B cell (primary cell): Measurements from ENCODE around the gene AEN.

Experiments
- EZH2 ChIP-seq: IDR thresholded peaks from 2 replicates; pipeline ENCODE4 v1.6.1; 2012; ENCODE audit warnings: borderline replicate concordance, low read depth, mild to moderate bottlenecking, moderate library complexity, low read length; ENCODE audit not compliant: insufficient read depth, poor library complexity, severe bottlenecking
- TF ChIP-seq, protein P1 (sequence below): fragments of 200-600 bp; IDR thresholded peaks from one replicate; pipeline ENCODE4 v1.8.0; 2022; ENCODE audit warnings: antibody characterized with exemption, mild to moderate bottlenecking

- TF ChIP-seq, protein P1, sequence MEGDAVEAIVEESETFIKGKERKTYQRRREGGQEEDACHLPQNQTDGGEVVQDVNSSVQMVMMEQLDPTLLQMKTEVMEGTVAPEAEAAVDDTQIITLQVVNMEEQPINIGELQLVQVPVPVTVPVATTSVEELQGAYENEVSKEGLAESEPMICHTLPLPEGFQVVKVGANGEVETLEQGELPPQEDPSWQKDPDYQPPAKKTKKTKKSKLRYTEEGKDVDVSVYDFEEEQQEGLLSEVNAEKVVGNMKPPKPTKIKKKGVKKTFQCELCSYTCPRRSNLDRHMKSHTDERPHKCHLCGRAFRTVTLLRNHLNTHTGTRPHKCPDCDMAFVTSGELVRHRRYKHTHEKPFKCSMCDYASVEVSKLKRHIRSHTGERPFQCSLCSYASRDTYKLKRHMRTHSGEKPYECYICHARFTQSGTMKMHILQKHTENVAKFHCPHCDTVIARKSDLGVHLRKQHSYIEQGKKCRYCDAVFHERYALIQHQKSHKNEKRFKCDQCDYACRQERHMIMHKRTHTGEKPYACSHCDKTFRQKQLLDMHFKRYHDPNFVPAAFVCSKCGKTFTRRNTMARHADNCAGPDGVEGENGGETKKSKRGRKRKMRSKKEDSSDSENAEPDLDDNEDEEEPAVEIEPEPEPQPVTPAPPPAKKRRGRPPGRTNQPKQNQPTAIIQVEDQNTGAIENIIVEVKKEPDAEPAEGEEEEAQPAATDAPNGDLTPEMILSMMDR, result no peak
- no peak for TF ChIP-seq EZH2
These were observed 10.4 kb downstream of the AEN start for GRCh38 chr15:88631464-88632028.
